A673 (cell line): ENCODE data around the gene DPP10.

Experiments
- CTCF ChIP-seq: fragments of 300-800, 200-600 bp; sonication (generic); conservative IDR thresholded peaks from 2 replicates; pipeline ENCODE4 v1.5.1; 2017; ENCODE audit warnings: low read depth, mild to moderate bottlenecking, antibody characterized with exemption, low read length, moderate library complexity, mixed read lengths
- EZH2 ChIP-seq: fragments of 200-600 bp; sonication (generic); IDR thresholded peaks from 2 replicates; pipeline ENCODE4 v1.6.1; 2017; ENCODE audit warnings: borderline replicate concordance, low read depth, mild to moderate bottlenecking, mixed read lengths, antibody characterized with exemption, low read length; ENCODE audit not compliant: poor library complexity, severe bottlenecking

- TF ChIP-seq EZH2 (no peak), CTCF (no peak)
Observed at GRCh38 chr2:115649731-115650130, 1207.3 kb downstream of the DPP10 start.
